HCT116 (cell line): Measurements from ENCODE around the gene C1QTNF2. TPM values are rescaled to one million over a fixed set of nuclear protein-coding genes. Genes with fewer than 3 reads are reported as not detected.

Experiments used
- ATAC-seq: fragments of 200-7000 bp; cut with Tn5 transposase; 2 replicates; pipeline ENCODE4 v1.9.1; 2020; ENCODE audit warnings: mild to moderate bottlenecking, moderate library complexity
- BruUV-seq: library from RNA; stranded (reverse); fragments of 400-500 nt; replicated peaks from 2 replicates; lab custom pipeline; 2021; lab: Mats Ljungman, UMichigan
- CTCF ChIA-PET: fragments of 300-600 bp; sonication (Branson Sonifier 250); formaldehyde crosslinking; loops from one replicate; lab custom pipeline; 2021; ENCODE audit warnings: antibody characterized with exemption; lab: Charles Lee
- POLR2A ChIA-PET: fragments of 300-600, 350-600 bp; sonication (Branson Sonifier 250); formaldehyde crosslinking; loops from one replicate; lab custom pipeline; 2021; ENCODE audit warnings: antibody characterized with exemption; lab: Charles Lee
- RAD21 ChIA-PET, 2 experiments: fragments of 300-600 bp; sonication (Branson Sonifier 250); formaldehyde crosslinking; loops; one replicate each; lab custom pipeline; 2023; ENCODE audit warnings: low total read pairs in 2 of 2; ENCODE audit not compliant: uncharacterized antibody in 2 of 2, unreplicated experiment in 2 of 2, low non-redundant PET in 1 of 2; lab: Charles Lee
- DNase-seq: peaks from one replicate; pipeline ENCODE4 v3.0.0-alpha.2; 2010; ENCODE audit warnings: low read depth, low spot score
- H2AFZ ChIP-seq: fragments of 200-600 bp; shearing (Covaris generic), sonication (generic); 2 replicates; pipeline ENCODE4 v1.6.1; 2017; ENCODE audit warnings: low read depth, mixed run types, mixed read lengths, antibody characterized with exemption, low read length; ENCODE audit not compliant: poor library complexity, severe bottlenecking
- H3K27ac ChIP-seq: 2 replicates; pipeline ENCODE4 v1.5.1; 2012; ENCODE audit warnings: low read depth, low read length
- H3K27me3 ChIP-seq: fragments of 200-600 bp; sonication (generic); 2 replicates; pipeline ENCODE4 v1.6.1; 2016; ENCODE audit warnings: mixed run types, low read length, mixed read lengths; ENCODE audit not compliant: insufficient read depth
- H3K36me3 ChIP-seq, 2 experiments: fragments of 200-500 bp in 1 of 2; fragments of 200-600 bp in 1 of 2; sonication (Bioruptor generic) in 1 of 2; sonication (generic) in 1 of 2; 2 replicates each; pipeline versions ENCODE4 v1.5.1 to v1.6.1; 2014 to 2016; ENCODE audit warnings: low read length in 2 of 2, inconsistent platforms in 1 of 2, mixed read lengths in 1 of 2, mixed run types in 1 of 2; ENCODE audit not compliant: insufficient read depth in 2 of 2, control insufficient read depth in 1 of 2
- H3K4me1 ChIP-seq, 2 experiments: fragments of 200-600 bp in 1 of 2; sonication (generic) in 1 of 2; 2 replicates each; pipeline versions ENCODE4 v1.5.1 to v1.6.1; 2012 to 2017; ENCODE audit warnings: low read length in 2 of 2, inconsistent platforms in 1 of 2, mild to moderate bottlenecking in 1 of 2, mixed read lengths in 1 of 2, mixed run types in 1 of 2, moderate library complexity in 1 of 2; ENCODE audit not compliant: insufficient read depth in 2 of 2, control insufficient read depth in 1 of 2
- H3K4me2 ChIP-seq: fragments of 200-600 bp; sonication (generic); 2 replicates; pipeline ENCODE4 v1.6.1; 2017; ENCODE audit warnings: mixed run types, low read length, mixed read lengths
- H3K4me3 ChIP-seq, 2 experiments: fragments of 200-600 bp in 1 of 2; sonication (generic) in 1 of 2; replicated peaks in 1 of 2; 2 replicates each; pipeline ENCODE4 v1.5.1; 2011 to 2016; ENCODE audit warnings: low read length in 2 of 2, control low read depth in 1 of 2, low read depth in 1 of 2, mild to moderate bottlenecking in 1 of 2, mixed read lengths in 1 of 2, mixed run types in 1 of 2
- H3K79me2 ChIP-seq: fragments of 200-600 bp; sonication (generic); 2 replicates; pipeline ENCODE4 v1.6.1; 2017; ENCODE audit warnings: mild to moderate bottlenecking, mixed run types, low read length, moderate library complexity, mixed read lengths; ENCODE audit not compliant: insufficient read depth
- H3K9ac ChIP-seq: fragments of 200-600 bp; sonication (generic); 2 replicates; pipeline ENCODE4 v1.6.1; 2016; ENCODE audit warnings: low read length, mixed read lengths
- H3K9me2 ChIP-seq: fragments of 200-600 bp; sonication (generic), shearing (Covaris generic); 2 replicates; pipeline ENCODE4 v1.6.1; 2017; ENCODE audit warnings: mixed run types, mild to moderate bottlenecking, moderate library complexity; ENCODE audit not compliant: insufficient read depth
- H3K9me3 ChIP-seq, 2 experiments: fragments of 200-500 bp in 1 of 2; fragments of 200-600 bp in 1 of 2; sonication (Bioruptor generic) in 1 of 2; sonication (generic) in 1 of 2; 2 replicates each; pipeline ENCODE4 v1.6.1; 2014 to 2017; ENCODE audit warnings: low read length in 2 of 2, mixed read lengths in 2 of 2, inconsistent platforms in 1 of 2, low read depth in 1 of 2, mild to moderate bottlenecking in 1 of 2, mixed run types in 1 of 2, moderate library complexity in 1 of 2; ENCODE audit not compliant: control insufficient read depth in 1 of 2, insufficient read depth in 1 of 2
- H4K20me1 ChIP-seq: fragments of 200-600 bp; sonication (generic), shearing (Covaris generic); 2 replicates; pipeline ENCODE4 v1.6.1; 2017; ENCODE audit warnings: mixed run types, mild to moderate bottlenecking, moderate library complexity; ENCODE audit not compliant: insufficient read depth
- CEBPB ChIP-seq: IDR thresholded peaks from 2 replicates; pipeline ENCODE4 v1.6.1; 2012; ENCODE audit warnings: low read depth
- ELF1 ChIP-seq: IDR thresholded peaks from 2 replicates; pipeline ENCODE4 v1.6.1; 2012; ENCODE audit warnings: low read depth, borderline replicate concordance
- EZH2phosphoT487 ChIP-seq: fragments of 200-600 bp; IDR thresholded peaks from 2 replicates; pipeline ENCODE4 v1.6.1; 2018; ENCODE audit warnings: antibody characterized with exemption, borderline replicate concordance
- FOSL1 ChIP-seq: IDR thresholded peaks from 2 replicates; pipeline ENCODE4 v1.6.1; 2012; ENCODE audit warnings: low read depth
- JUND ChIP-seq: IDR thresholded peaks from 2 replicates; pipeline ENCODE4 v1.6.1; 2012
- POLR2A ChIP-seq: IDR thresholded peaks from 2 replicates; pipeline ENCODE4 v1.7.0; 2011; ENCODE audit warnings: borderline replicate concordance; ENCODE audit not compliant: insufficient read depth, insufficient read length; ENCODE audit errors: extremely low read depth
- POLR2AphosphoS5 ChIP-seq: IDR thresholded peaks from 2 replicates; pipeline ENCODE4 v1.6.1; 2011; ENCODE audit warnings: mild to moderate bottlenecking, low read depth, low read length, moderate library complexity
- RAD21 ChIP-seq: IDR thresholded peaks from 2 replicates; pipeline ENCODE4 v1.6.1; 2012; ENCODE audit warnings: low read depth, mild to moderate bottlenecking
- SIN3A ChIP-seq: IDR thresholded peaks from 2 replicates; pipeline ENCODE4 v1.6.1; 2012; ENCODE audit warnings: low read depth
- SP1 ChIP-seq: IDR thresholded peaks from 2 replicates; pipeline ENCODE4 v1.6.1; 2012; ENCODE audit warnings: low read depth
- SRF ChIP-seq: IDR thresholded peaks from 2 replicates; pipeline ENCODE4 v1.6.1; 2012; ENCODE audit warnings: low read depth
- YY1 ChIP-seq: IDR thresholded peaks from 2 replicates; pipeline ENCODE4 v1.6.1; 2011; ENCODE audit warnings: low read length, low read depth, moderate library complexity, mild to moderate bottlenecking; ENCODE audit not compliant: insufficient replicate concordance; ENCODE audit errors: extremely low read depth
- ZFX ChIP-seq: fragments of 450-650 bp; IDR thresholded peaks from 2 replicates; pipeline ENCODE4 v1.6.1; 2017
- ZNF274 ChIP-seq: fragments of 200-500 bp; sonication (Bioruptor generic); IDR thresholded peaks from 2 replicates; pipeline ENCODE4 v1.6.1; 2014; ENCODE audit warnings: mild to moderate bottlenecking, low read depth, low read length, inconsistent platforms
- intact Hi-C: fragments of 100-400 bp; cut with micrococcal nuclease; formaldehyde crosslinking; loops from 2 replicates; pipeline ENCODE4 v1.10.0; 2022
- total RNA-seq: library from RNA; stranded (reverse); gene quantifications from one replicate; pipeline ENCODE4 v1.2.1, GENCODE V29; 2021; ENCODE audit not compliant: unreplicated experiment
- TF ChIP-seq, protein P1 (sequence below): IDR thresholded peaks from 2 replicates; pipeline ENCODE4 v1.6.1; 2012
- TF ChIP-seq, protein P2 (sequence below): IDR thresholded peaks from 2 replicates; pipeline ENCODE4 v1.6.1; 2012; ENCODE audit warnings: low read depth
- TF ChIP-seq, protein P3 (sequence below), 3 experiments: fragments of 200-600 bp in 1 of 3; sonication (generic) in 1 of 3; IDR thresholded peaks in 2 of 3; conservative IDR thresholded peaks in 1 of 3; 2 replicates each; pipeline ENCODE4 v1.5.1; 2012 to 2017; ENCODE audit warnings: low read depth in 2 of 3, low read length in 2 of 3, antibody characterized with exemption in 1 of 3, borderline replicate concordance in 1 of 3, control low read depth in 1 of 3, mild to moderate bottlenecking in 1 of 3, mixed read lengths in 1 of 3, mixed run types in 1 of 3, moderate library complexity in 1 of 3; ENCODE audit not compliant: insufficient read depth in 1 of 3

C1QTNF2 gene
- total RNA-seq, 1 experiment from 2014 or later, result 0.15 TPM

DNA sequence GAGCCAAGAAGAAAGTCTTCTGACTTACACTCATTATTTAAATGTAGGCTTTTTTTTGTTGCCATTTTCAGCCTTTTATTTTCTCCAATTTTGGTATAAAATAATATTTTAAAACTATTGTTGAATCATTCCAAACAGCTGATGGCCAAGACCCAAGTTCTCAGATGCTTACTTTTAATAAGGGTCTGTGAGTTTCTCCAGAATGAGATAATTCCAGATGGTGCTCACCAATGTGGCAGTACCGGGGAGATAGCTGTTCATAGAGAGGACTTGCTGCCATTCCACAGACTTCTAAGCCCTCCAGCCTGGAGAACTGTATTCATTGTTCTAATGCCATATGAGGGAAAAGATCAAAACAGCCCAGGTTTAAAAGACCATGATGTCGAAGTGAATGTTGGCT, 5.3 kb upstream of the C1QTNF2 start:
- CTCF ChIA-PET, result no interaction called here
- no peaks in the 10 kb centered on the region for H3K9me3 ChIP-seq
- no peak for DNase-seq
- H3K9me2 ChIP-seq, result no peaks in the 10 kb centered on the region
- no peak for ATAC-seq
- no peak overlapping the region for H3K4me3 ChIP-seq
- H2AFZ ChIP-seq, result no peak overlapping the region
- H3K4me2 ChIP-seq, result no peak overlapping the region
- H3K36me3 ChIP-seq, result no peaks in the 10 kb centered on the region
- intact Hi-C loops, result no loop called here
- no peak for TF ChIP-seq ZFX
- TF ChIP-seq YY1, result no peak
- TF ChIP-seq, protein P1, sequence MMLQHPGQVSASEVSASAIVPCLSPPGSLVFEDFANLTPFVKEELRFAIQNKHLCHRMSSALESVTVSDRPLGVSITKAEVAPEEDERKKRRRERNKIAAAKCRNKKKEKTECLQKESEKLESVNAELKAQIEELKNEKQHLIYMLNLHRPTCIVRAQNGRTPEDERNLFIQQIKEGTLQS, result no peak
- TF ChIP-seq, protein P2, sequence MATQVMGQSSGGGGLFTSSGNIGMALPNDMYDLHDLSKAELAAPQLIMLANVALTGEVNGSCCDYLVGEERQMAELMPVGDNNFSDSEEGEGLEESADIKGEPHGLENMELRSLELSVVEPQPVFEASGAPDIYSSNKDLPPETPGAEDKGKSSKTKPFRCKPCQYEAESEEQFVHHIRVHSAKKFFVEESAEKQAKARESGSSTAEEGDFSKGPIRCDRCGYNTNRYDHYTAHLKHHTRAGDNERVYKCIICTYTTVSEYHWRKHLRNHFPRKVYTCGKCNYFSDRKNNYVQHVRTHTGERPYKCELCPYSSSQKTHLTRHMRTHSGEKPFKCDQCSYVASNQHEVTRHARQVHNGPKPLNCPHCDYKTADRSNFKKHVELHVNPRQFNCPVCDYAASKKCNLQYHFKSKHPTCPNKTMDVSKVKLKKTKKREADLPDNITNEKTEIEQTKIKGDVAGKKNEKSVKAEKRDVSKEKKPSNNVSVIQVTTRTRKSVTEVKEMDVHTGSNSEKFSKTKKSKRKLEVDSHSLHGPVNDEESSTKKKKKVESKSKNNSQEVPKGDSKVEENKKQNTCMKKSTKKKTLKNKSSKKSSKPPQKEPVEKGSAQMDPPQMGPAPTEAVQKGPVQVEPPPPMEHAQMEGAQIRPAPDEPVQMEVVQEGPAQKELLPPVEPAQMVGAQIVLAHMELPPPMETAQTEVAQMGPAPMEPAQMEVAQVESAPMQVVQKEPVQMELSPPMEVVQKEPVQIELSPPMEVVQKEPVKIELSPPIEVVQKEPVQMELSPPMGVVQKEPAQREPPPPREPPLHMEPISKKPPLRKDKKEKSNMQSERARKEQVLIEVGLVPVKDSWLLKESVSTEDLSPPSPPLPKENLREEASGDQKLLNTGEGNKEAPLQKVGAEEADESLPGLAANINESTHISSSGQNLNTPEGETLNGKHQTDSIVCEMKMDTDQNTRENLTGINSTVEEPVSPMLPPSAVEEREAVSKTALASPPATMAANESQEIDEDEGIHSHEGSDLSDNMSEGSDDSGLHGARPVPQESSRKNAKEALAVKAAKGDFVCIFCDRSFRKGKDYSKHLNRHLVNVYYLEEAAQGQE, result no peak
- no peak for TF ChIP-seq EZH2phosphoT487
- TF ChIP-seq, protein P3, sequence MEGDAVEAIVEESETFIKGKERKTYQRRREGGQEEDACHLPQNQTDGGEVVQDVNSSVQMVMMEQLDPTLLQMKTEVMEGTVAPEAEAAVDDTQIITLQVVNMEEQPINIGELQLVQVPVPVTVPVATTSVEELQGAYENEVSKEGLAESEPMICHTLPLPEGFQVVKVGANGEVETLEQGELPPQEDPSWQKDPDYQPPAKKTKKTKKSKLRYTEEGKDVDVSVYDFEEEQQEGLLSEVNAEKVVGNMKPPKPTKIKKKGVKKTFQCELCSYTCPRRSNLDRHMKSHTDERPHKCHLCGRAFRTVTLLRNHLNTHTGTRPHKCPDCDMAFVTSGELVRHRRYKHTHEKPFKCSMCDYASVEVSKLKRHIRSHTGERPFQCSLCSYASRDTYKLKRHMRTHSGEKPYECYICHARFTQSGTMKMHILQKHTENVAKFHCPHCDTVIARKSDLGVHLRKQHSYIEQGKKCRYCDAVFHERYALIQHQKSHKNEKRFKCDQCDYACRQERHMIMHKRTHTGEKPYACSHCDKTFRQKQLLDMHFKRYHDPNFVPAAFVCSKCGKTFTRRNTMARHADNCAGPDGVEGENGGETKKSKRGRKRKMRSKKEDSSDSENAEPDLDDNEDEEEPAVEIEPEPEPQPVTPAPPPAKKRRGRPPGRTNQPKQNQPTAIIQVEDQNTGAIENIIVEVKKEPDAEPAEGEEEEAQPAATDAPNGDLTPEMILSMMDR (IDR thresholded peaks at IDR 0.05 in 2 of 3, conservative IDR thresholded peaks at IDR 0.05 in 1 of 3; ENCODE audit: borderline replicate concordance in 1 of 3, insufficient read depth in 1 of 3, low read depth in 2 of 3, low read length in 2 of 3), result no peak
- no peak for TF ChIP-seq CEBPB
- TF ChIP-seq SRF, result no peak
- TF ChIP-seq RAD21, result no peak
- TF ChIP-seq SIN3A, result no peak
- no peak for TF ChIP-seq ELF1
- no peak for TF ChIP-seq SP1
- no peak for TF ChIP-seq ZNF274
- TF ChIP-seq JUND, result no peak
- no peak for TF ChIP-seq POLR2A
- no peak for TF ChIP-seq POLR2AphosphoS5
- TF ChIP-seq FOSL1, result no peak
- no peak overlapping the region for H3K27ac ChIP-seq
- RAD21 ChIA-PET, result no interaction called here
- H3K9ac ChIP-seq, result no peak overlapping the region
- no TSS peak for BruUV-seq
- H4K20me1 ChIP-seq, result no peaks in the 10 kb centered on the region
- POLR2A ChIA-PET, result no interaction called here
- H3K4me1 ChIP-seq, result peaks cover 0 to 1% of the 10 kb centered on the region in 2 experiments; a peak in 1 of 4 replicates
- no peaks in the 10 kb centered on the region for H3K79me2 ChIP-seq
- peaks cover 32% of the 10 kb centered on the region for H3K27me3 ChIP-seq
